Occipital lobe (tissue), 2 donors: ENCODE data around the gene EP400. TPM values are rescaled to one million over a fixed set of nuclear protein-coding genes. Genes with fewer than 3 reads are reported as not detected.
A peak's percentile ranks its signal among the peaks of the same experiment; 100 is the strongest.

ENCODE experiments used
- DNase-seq: peaks from one replicate; lab custom pipeline; 2025; lab: John Stamatoyannopoulos, UW
- total RNA-seq: library from RNA; depleted of rRNA; stranded (reverse); fragments of >200 nt; gene quantifications from one replicate; pipeline ENCODE4 v1.2.3, GENCODE V29; 2014

Gene EP400
- total RNA-seq, 1 donor from 2014 or later = 11.7 TPM

DNA sequence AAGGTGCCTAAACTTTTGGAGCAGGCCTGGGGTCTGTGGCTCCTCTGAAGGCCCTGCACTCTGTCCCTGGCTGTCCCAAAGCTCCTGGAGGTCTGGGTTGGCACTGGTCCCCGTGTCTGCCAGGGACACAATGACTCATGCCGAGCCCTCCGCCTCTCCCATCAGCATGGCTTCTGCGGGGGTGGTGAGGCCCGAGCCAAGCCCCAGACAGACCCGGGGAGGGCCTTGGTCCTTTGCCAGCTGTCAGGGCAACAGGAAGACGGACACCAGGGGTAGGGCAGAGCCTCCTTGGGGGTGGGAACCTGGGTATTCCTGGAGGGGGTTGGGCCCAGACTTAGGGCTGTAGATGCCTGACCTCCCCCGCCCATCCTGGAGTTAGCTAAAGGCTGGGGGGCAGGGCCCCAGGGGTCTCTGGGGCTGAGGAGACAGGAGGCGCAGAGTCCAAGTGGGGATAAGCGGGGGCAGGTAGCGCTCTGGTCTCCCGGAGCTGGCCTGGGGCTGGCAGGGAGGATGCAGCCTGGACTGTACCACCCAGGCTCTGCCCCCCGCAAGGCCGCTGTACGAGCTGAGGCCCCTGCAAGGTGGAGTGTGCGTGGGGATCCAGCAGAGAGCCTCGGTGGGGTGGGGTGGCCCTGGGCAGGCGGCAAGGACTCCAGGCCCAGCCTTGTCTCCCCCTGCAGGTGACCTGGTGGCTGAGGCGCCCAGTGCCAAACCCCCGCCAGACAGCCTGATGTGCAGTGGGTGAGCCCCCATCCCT is 37.0 kb upstream of the EP400 start:
- peak; percentile 41 for DNase-seq

GRCh38 chr12:131913666-131914065 is 36.1 kb upstream of the EP400 start:
- DNase-seq = no peak

GRCh38 chr12:131914179-131914702 is 35.5 kb upstream of the EP400 start:
- DNase-seq = no peak

- no peak for DNase-seq
These were observed 34.6 kb upstream of the EP400 start for GRCh38 chr12:131915000-131915689.

- no peak for DNase-seq
These were observed 33.9 kb upstream of the EP400 start for GRCh38 chr12:131915823-131916222.

DNA sequence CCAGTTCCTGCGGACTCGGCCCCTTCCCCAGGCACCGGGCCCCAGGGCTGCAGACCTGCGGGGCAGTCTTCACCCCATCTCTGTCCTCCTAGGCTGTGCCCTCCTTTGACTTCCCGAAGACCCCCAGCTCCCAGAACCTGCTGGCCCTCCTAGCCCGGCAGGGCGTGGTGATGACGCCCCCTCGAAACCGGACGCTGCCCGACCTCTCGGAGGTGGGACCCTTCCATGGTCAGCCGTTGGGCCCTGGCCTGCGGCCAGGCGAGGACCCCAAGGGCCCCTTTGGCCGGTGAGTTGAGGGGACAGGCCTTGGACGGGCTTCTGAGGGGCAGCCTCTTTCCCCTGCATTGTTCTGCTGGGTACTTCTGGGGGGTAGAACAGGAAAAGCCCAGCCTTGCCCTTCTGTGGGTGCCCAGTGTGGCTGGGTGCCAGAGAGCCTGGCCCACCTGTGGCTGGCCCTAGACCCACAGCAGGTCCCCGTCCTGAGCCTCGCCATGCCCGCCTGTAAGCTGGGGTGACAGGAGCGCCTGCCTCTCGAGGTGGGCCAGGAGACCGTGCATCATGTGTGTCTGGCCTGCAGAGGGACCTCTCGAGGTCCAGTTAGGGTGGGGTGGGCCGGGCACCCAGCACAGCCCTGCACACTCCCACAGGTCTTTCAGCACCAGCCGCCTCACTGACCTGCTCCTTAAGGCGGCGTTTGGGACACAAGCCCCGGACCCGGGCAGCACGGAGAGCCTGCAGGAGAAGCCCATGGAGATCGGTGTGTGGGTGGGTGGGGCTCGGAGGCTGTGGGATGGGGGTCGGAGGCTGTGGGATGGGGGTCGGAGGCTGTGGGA is 33.2 kb upstream of the EP400 start:
- DNase-seq = no peak

GRCh38 chr12:131917139-131917710 is 32.5 kb upstream of the EP400 start:
- DNase-seq = no peak

- no peak for DNase-seq
These were observed 31.9 kb upstream of the EP400 start for GRCh38 chr12:131917711-131918306.

GRCh38 chr12:131918311-131919050 is 31.3 kb upstream of the EP400 start:
- DNase-seq = no peak

DNA sequence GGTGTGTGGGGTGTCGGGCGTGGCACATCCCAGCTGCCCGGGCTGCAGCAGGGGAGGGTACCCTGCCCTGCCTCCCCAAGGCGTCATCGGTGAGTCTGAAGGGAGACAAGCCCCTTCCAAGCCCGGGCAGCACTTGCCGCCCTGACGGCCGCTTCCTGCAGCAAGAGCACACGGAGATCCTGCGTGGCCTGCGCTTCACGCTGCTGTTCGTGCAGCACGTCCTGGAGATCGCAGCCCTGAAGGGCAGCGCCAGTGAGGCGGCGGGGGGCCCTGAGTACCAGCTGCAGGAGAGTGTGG is 30.7 kb upstream of the EP400 start:
- DNase-seq = no peak

- DNase-seq = no peak
These were observed 30.2 kb upstream of the EP400 start for GRCh38 chr12:131919366-131920156.

- DNase-seq = no peak
These were observed 29.6 kb upstream of the EP400 start for GRCh38 chr12:131920157-131920508.

- no peak for DNase-seq
These were observed 28.6 kb upstream of the EP400 start for GRCh38 chr12:131920902-131921840.

DNA sequence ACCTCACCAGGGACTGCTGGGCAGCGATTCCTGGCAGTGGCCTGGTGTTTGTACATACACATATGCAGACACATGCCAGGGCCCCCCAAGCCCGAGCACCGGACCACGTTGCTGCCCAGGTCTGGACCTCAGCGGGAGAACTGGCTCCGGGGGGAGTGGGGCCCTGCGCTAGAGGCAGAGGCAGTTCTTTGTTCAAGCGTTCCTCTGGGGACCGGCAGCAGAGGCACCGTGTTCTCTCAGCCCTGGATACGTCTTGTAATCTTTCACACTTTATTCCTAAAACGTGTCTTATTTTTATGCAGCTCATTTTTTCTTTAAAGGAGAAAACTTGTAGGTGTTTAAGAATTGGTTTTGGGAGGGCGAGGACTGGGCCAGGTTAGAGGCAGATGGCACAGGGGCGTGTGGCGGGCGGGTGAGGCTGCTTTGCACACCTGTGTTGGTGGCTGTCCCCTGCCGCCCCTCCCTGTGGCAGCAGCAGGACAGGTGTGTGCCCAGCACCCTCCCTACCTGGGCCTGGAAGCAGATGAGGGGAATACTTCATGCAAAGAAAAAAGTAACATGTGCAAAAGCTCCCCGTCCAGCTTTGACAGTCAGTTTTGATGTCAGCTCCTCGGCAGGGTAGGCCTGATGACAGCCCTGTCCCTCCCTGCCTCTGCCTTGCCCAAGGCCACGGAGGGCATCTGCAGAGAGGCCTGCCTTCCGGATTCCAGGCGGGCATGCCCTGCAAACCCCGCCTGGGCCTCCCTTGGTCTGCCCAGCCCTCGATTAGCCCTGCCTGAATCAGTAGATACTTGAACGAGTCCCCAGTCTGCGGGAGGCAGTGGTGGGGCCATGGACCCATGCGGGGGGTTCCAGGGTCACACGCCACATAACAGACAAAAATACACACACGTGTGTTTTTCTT is 27.6 kb upstream of the EP400 start:
- DNase-seq = no peak

GRCh38 chr12:131922772-131923171 is 27.0 kb upstream of the EP400 start:
- no peak for DNase-seq

- DNase-seq = no peak
These were observed 26.5 kb upstream of the EP400 start for GRCh38 chr12:131923260-131923659.
